ENCODE data around the gene PFDN6.

Gene PFDN6

DNA sequence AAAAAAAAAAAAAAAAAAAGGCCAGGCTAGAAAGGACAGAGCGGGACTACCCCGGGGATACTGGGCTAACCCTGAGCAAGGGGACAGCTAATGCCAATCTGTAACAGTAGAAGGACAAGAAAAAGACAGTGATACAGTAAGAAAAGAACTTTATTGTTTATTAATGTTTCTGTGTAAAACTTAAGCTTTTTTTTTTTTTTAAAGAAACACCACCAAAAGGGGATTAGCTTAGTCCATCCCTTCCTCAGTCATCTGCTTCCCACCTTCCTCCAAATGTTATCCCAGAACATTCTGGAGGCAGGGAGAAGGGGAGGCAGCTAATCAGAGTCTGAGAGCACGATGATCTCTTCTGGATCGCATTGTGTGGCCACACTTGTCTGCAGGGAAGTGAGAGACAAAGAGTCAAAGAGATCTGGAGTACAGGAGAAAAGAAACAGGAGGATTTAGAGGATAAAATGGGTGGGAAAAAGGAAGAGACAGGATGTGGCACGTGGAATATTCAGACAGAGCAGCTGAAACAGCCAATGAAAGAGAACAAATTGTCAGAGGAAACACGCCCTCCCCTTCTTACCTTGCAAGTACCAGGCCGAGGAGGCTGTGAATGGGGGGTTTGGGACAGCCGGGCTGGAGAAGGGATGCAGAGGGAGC is 29.1 kb downstream of the PFDN6 start:
- DNase-seq = no peak

DNA sequence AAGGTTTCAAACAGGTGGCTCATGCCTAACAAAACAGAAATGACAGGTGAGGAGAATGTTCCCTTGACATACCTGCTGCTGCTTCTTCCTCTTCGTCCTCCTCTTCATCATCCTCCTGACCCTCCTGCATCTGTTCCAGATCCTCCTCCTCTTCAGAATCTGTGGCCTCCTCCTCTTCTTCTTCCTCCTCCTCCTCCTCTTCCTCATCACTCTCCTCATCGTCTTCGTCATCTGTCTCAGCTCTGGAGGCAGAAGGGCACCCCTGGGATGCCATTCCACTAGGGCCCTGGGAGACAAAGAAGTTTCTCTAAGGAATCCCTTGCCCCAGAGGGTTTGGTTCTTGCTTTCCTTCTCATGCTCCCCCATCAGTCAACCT is 30.5 kb downstream of the PFDN6 start:
- no peak for DNase-seq

DNA sequence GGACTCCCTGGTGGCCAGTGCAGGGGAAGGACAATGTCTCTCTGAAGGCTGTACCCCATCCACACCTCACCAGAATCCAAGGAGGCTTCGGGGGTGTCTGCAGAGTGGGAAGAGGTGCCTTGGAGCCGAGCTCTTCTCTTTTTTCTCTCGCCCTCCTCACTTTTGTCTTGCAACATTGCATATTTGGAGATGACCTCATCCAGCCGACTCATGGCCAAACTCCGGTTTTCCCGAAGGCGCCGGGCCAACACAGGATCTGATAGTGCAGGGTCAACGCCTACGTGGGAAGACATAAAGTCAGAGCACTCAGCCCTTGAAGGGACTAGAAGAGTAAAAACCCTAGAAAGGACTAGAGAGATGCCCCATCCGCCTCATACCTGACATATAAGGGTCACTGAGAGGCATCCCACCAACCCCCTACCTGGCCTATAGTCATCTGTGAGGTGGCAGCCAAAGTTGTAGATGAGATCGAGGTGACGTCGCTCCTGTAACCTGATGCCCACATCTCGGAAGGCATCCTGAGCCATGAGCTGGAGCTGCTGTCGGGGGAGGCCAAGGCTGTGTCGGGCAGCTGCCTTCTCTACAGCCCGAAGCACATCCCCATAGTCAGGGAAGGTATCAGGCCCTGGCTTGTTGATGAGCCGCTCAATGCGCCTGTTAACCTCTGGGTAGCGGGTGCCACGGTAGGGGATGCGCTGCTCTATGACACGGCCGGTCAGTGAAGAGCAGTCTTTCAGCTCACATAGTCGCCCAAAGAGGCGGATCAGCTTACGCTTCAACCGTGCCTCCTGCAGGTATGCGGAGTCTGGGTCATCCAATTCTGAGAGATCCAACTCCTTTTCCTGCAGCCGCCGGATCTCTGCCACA is 31.1 kb downstream of the PFDN6 start:
- no peak for DNase-seq

DNA sequence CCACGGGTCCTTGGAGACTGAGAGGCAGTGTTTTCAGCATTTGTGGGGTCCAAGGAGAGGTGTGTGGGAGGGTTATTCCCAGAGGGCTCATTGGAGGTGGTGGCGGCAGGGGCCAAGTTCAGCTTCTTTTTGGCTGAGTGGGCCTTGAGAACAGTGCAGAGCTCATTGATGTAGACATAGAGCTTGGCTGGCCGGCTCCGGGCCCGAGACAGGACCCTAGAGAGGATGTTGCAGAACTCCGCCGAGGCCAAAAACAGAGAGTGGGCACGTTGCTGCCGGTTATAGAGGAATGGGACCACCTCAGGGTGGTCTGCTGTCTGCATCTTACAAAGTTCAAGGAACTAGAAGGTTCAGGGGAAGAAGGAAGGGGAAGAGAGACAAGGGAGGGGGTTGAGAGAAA is 31.8 kb downstream of the PFDN6 start:
- DNase-seq = no peak

DNA sequence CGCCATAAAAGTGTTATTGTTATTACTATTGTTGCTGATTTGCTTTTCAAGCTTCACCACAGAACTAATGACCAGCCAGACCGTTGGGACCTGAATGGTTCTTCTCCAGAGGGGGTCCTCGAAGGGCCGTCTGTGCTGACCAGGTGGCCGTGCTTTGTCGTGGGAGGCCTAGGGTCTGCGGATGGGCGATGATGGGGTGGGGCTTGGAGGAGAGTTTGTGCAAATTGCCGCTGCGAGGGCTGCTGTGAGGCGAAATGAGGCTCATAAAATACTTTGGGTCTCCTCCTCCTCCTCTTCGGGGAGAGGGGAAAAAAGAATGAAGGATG is 34.2 kb downstream of the PFDN6 start:
- no peak for DNase-seq

DNA sequence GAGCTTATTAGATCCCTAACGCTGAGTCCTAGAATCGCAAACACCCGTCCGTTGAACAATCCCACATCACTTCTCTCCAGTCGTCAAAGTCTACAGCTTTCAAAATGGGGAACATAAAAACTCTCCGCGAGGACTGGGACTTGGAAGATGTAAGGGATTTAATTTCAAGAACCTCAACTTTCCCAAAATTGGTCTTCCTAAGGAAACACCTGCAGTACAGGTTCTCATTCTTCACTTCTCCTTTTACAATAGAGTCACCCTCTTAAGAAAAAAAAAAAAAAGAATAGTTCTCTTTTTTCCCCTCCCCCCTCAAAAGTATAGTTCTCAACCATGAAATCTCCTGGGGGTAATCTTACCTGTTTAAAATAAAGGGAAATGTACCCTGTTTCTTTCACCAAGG is 34.7 kb downstream of the PFDN6 start:
- no peak for DNase-seq

DNA sequence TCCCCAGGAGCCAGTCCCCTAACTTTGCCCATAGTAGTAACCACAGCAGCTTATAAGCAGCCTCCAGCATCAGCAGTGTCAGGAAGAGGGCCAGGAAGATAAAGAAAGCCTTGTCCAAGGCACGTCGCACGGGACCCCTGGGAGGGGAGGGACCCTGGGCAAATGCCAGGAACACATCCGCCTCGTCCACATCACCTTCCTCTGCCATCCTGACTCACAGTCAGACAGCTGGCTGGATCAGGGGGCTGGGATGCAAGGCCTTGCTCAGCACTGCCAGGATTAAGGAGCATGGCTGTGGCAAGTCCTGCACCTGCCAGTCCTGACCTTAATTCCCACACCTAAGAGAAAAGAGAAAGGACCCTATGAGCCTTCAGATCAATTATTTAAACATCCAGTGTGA is 39.7 kb downstream of the PFDN6 start:
- DNase-seq = no peak

DNA sequence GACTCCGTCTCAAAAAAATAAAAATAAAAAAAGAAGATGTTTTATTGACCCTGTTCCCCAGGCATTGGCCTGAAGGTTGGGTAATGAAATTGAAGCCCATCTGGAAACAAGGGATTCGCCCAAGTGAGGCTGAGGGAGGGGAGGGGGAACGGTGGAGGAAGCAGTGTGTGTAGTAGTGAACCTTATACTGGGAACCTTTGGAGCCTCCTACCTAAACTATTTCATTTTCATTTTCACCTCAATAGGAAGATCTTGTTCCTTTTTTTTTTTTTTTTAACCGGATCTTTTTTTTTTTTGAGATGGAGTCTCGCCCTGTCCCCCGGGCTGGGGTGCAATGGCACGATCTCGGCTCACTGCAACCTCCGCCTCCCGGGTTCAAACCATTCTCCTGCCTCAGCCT is 41.3 kb downstream of the PFDN6 start:
- no peak for DNase-seq

DNA sequence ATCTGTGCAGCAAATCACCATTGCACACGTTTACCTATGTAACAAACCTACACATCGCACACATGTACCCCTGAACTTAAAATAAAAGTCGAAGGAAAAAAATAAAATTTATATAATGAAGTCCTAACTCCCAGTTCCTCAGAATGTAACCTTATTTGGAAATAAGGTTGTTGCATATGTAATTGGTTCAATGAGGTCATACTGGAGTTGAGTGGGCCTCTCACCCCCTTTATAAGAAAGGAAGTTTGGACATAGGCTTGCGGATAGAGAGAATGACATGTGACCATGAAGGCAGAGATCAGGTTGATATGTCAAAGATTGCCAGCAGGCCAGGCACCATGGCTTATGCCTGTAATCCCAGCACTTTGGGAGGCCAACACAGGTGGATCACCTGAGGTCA is 44.3 kb downstream of the PFDN6 start:
- DNase-seq = no peak

DNA sequence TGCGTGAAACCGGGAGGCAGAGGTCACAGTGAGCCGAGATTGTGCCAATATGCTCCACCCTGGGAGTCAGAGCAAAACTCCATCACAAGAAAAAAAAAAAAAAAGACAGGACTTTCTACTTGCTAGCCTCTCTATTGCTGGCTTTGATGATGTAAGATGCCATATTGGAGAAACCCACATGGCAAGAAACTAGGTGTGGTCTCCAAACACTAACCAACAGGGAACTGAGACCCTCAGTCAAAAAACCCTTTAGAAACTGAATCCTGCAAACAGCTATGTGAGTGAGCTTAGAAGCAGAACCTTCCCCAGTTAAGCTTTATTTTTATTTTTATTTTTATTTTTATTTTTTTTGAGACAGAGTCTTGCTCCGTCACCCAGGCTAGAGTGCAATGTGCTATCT is 46.5 kb downstream of the PFDN6 start:
- DNase-seq = no peak

DNA sequence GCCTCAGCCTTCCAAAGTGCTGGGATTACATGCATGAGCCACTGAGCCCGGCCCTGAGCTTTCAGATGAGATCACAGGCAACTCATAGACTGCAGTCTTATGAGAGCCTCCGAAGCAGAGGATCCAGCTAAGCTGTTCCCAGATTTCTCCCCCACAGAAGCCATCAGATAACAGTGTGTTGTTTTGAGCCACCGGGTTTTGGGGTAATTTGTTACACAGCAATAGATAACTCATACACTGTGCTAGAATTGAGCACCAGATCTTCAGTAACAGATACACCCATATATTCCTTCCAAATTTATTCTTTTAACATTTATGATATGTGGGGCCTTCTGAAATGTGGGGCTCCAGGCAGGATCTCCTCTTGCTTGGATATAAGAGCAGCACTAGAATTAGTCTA is 47.1 kb downstream of the PFDN6 start:
- no peak for DNase-seq

DNA sequence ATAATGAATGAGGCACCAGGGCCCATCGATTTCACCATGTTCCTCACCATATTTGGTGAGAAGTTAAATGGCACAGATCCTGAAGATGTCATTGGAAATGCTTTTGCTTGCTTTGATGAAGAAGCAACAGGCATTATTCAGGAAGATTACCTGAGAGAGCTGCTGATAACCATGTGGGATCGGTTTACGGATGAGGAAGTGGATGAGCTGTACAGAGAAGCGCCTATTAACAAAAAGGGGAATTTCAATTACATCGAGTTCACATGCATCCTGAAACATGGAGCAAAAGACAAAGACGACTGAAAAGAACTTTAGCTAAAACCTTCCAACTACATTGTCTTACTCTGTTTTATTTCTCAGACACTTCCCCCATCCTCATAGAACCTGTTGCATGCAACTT is 49.8 kb downstream of the PFDN6 start:
- DNase-seq = no peak

Data from NCI-H187 treated with DMSO at 0.1 percent for 48 hours (cell line).